Neural cell (in vitro differentiated cells): ENCODE measurements around the gene NOC4L.

Source experiments
- EP300 ChIP-seq: fragments of 450-650 bp; conservative IDR thresholded peaks from 2 replicates; pipeline ENCODE4 v1.6.1; 2014; ENCODE audit warnings: antibody characterized with exemption, mild to moderate bottlenecking, moderate library complexity; ENCODE audit not compliant: poor library complexity, severe bottlenecking
- EZH2 ChIP-seq: fragments of 200-600, 300-800 bp; shearing (Covaris generic), sonication (generic); IDR thresholded peaks from 2 replicates; pipeline ENCODE4 v1.6.1; 2014; ENCODE audit warnings: antibody characterized with exemption, low read length, borderline replicate concordance, mild to moderate bottlenecking; ENCODE audit not compliant: insufficient read depth, poor library complexity, severe bottlenecking
- MXI1 ChIP-seq: fragments of 450-650 bp; conservative IDR thresholded peaks from 2 replicates; pipeline ENCODE4 v1.6.1; 2014; ENCODE audit warnings: antibody characterized with exemption, mild to moderate bottlenecking; ENCODE audit not compliant: poor library complexity, severe bottlenecking
- SMC3 ChIP-seq: fragments of 450-650 bp; conservative IDR thresholded peaks from 2 replicates; pipeline ENCODE4 v1.6.1; 2014; ENCODE audit warnings: antibody characterized with exemption, mild to moderate bottlenecking, moderate library complexity; ENCODE audit not compliant: poor library complexity
- TF ChIP-seq, protein P1 (sequence below): fragments of 450-650 bp; IDR thresholded peaks from 2 replicates; pipeline ENCODE4 v1.5.1; 2014; ENCODE audit warnings: antibody characterized with exemption, mild to moderate bottlenecking, moderate library complexity; ENCODE audit not compliant: poor library complexity, severe bottlenecking

DNA sequence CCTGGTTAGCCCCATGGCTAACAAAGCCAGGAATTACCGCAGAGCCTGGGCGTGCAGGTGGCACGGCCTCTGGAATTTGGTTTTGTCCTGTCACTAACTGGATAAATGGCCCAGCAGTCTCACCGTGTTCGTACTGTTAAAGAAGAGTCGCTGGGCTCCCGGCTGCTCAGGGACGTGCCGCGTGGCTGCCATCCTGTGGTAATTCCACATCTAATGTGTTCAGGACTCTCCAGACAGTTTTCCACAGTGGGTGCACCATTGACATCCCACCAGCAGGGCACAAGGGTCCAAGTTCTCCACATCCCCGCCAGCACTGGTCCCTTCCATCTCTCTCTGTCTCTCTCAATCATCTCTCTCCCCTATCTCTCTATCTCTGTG is 19.6 kb downstream of the NOC4L start:
- TF ChIP-seq EP300, result no peak
- TF ChIP-seq, protein P1, sequence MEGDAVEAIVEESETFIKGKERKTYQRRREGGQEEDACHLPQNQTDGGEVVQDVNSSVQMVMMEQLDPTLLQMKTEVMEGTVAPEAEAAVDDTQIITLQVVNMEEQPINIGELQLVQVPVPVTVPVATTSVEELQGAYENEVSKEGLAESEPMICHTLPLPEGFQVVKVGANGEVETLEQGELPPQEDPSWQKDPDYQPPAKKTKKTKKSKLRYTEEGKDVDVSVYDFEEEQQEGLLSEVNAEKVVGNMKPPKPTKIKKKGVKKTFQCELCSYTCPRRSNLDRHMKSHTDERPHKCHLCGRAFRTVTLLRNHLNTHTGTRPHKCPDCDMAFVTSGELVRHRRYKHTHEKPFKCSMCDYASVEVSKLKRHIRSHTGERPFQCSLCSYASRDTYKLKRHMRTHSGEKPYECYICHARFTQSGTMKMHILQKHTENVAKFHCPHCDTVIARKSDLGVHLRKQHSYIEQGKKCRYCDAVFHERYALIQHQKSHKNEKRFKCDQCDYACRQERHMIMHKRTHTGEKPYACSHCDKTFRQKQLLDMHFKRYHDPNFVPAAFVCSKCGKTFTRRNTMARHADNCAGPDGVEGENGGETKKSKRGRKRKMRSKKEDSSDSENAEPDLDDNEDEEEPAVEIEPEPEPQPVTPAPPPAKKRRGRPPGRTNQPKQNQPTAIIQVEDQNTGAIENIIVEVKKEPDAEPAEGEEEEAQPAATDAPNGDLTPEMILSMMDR, result peak; percentile 33
- TF ChIP-seq EZH2, result no peak
- no peak for TF ChIP-seq SMC3
- no peak for TF ChIP-seq MXI1
